ENCODE data around the gene RAET1G.
"Not testable (repeated sequence)": the region's sequence is repeated elsewhere in the genome, so short reads cannot be mapped to it uniquely, and the experiment has no call there.

The RAET1G gene

GRCh38 chr6:149939356-149939648, 16.4 kb upstream of the RAET1G start:
- peak overlapping the region; percentile 63 for H3K9ac ChIP-seq (ENCODE audit: low read length)
- no peaks in the 10 kb centered on the region for H3K79me2 ChIP-seq (ENCODE audit: low read length)
- no peak overlapping the region for H3K27ac ChIP-seq (ENCODE audit: low read length)
- H3K4me2 ChIP-seq (ENCODE audit: low read length): peak overlapping the region; percentile 94
- TF ChIP-seq EZH2phosphoT487 (IDR thresholded peaks at IDR 0.05; ENCODE audit: low read depth) (no peak), CTCF (IDR thresholded peaks at IDR 0.05; ENCODE audit: low read depth, low read length) (no peak)
- peaks cover 51% of the 10 kb centered on the region for H3K27me3 ChIP-seq (ENCODE audit: low read depth, low read length)
- peaks cover 19% of the 10 kb centered on the region for H3K4me1 ChIP-seq (ENCODE audit: low read length)
- no peaks in the 10 kb centered on the region for H3K9me3 ChIP-seq (ENCODE audit: insufficient read depth, low read length)
- H3K4me3 ChIP-seq (ENCODE audit: low read length): peak overlapping the region; percentile 91
- no peak overlapping the region for H2AFZ ChIP-seq (ENCODE audit: low read depth, low read length)
- no peaks in the 10 kb centered on the region for H4K20me1 ChIP-seq (ENCODE audit: insufficient read depth, low read length)
- no peaks in the 10 kb centered on the region for H3K36me3 ChIP-seq (replicated peaks; ENCODE audit: low read depth, low read length)

GRCh38 chr6:149938571-149939355, 15.8 kb upstream of the RAET1G start:
- TF ChIP-seq CTCF (IDR thresholded peaks at IDR 0.05; ENCODE audit: low read depth, low read length): no peak
- no peak for TF ChIP-seq EZH2phosphoT487 (IDR thresholded peaks at IDR 0.05; ENCODE audit: low read depth)
- Histone ChIP-seq H3K27ac (ENCODE audit: low read length) (no peak overlapping the region), H3K4me1 (ENCODE audit: low read length) (peaks cover 19% of the 10 kb centered on the region), H3K9ac (ENCODE audit: low read length) (peak overlapping the region; percentile 63), H3K79me2 (ENCODE audit: low read length) (no peaks in the 10 kb centered on the region), H3K4me2 (ENCODE audit: low read length) (peak overlapping the region; percentile 94), H3K4me3 (ENCODE audit: low read length) (peak overlapping the region; percentile 91), H3K27me3 (ENCODE audit: low read depth, low read length) (peaks cover 51% of the 10 kb centered on the region), H3K36me3 (replicated peaks; ENCODE audit: low read depth, low read length) (no peaks in the 10 kb centered on the region), H3K9me3 (ENCODE audit: insufficient read depth, low read length) (no peaks in the 10 kb centered on the region), H4K20me1 (ENCODE audit: insufficient read depth, low read length) (no peaks in the 10 kb centered on the region), H2AFZ (ENCODE audit: low read depth, low read length) (peak overlapping the region; percentile 45; the same call in 1 of the 2 replicates)

GRCh38 chr6:149938013-149938570, 15.2 kb upstream of the RAET1G start:
- peak overlapping the region; percentile 91 for H3K4me3 ChIP-seq (ENCODE audit: low read length)
- H3K36me3 ChIP-seq (replicated peaks; ENCODE audit: low read depth, low read length); H4K20me1 ChIP-seq (ENCODE audit: insufficient read depth, low read length); H3K79me2 ChIP-seq (ENCODE audit: low read length); H3K27ac ChIP-seq (ENCODE audit: low read length); H3K9me3 ChIP-seq (ENCODE audit: insufficient read depth, low read length): not testable (repeated sequence)
- peak overlapping the region; percentile 45; the same call in 1 of the 2 replicates for H2AFZ ChIP-seq (ENCODE audit: low read depth, low read length)
- peaks cover 19% of the 10 kb centered on the region for H3K4me1 ChIP-seq (ENCODE audit: low read length)
- peak overlapping the region; percentile 63 for H3K9ac ChIP-seq (ENCODE audit: low read length)
- peak overlapping the region; percentile 94 for H3K4me2 ChIP-seq (ENCODE audit: low read length)
- peaks cover 53% of the 10 kb centered on the region for H3K27me3 ChIP-seq (ENCODE audit: low read depth, low read length)

- H3K27ac ChIP-seq (ENCODE audit: low read length): no peak overlapping the region
- no peak overlapping the region for H3K9ac ChIP-seq (ENCODE audit: low read length)
- peaks cover 48% of the 10 kb centered on the region for H3K27me3 ChIP-seq (ENCODE audit: low read depth, low read length)
- H3K4me2 ChIP-seq (ENCODE audit: low read length): no peak overlapping the region
- H3K9me3 ChIP-seq (ENCODE audit: insufficient read depth, low read length): no peaks in the 10 kb centered on the region
- no peaks in the 10 kb centered on the region for H3K79me2 ChIP-seq (ENCODE audit: low read length)
- H4K20me1 ChIP-seq (ENCODE audit: insufficient read depth, low read length): no peaks in the 10 kb centered on the region
- no peak overlapping the region for H3K4me3 ChIP-seq (ENCODE audit: low read length)
- no peaks in the 10 kb centered on the region for H3K36me3 ChIP-seq (replicated peaks; ENCODE audit: low read depth, low read length)
- no peak overlapping the region for H2AFZ ChIP-seq (ENCODE audit: low read depth, low read length)
- no peak for TF ChIP-seq EZH2phosphoT487 (IDR thresholded peaks at IDR 0.05; ENCODE audit: low read depth)
- TF ChIP-seq CTCF (IDR thresholded peaks at IDR 0.05; ENCODE audit: low read depth, low read length): no peak
- H3K4me1 ChIP-seq (ENCODE audit: low read length): peaks cover 19% of the 10 kb centered on the region
Observed at GRCh38 chr6:149936743-149937142, 13.8 kb upstream of the RAET1G start.

Measured in OCI-LY3 (cell line).